HG02798 (cell line): Measurements from ENCODE around the gene MED16.
"Not testable (repeated sequence)": the region's sequence is repeated elsewhere in the genome, so short reads cannot be mapped to it uniquely, and the experiment has no call there.

ENCODE experiments used
- ATAC-seq: cut with Tn5 transposase; IDR thresholded peaks from one replicate; pipeline ENCODE4 v1.9.1; 2021; ENCODE audit warnings: mild to moderate bottlenecking; ENCODE audit not compliant: unreplicated experiment, poor library complexity

Gene MED16

GRCh38 chr19:858868-859843 is 33.8 kb downstream of the MED16 start, which contains the start of gene CFD:
Gene CFD, plus strand, starts transcription at chr19:859664. Its CDS starts 26 bp downstream, at chr19:859690.
- no peak for ATAC-seq

- no peak for ATAC-seq
These were observed 34.7 kb downstream of the MED16 start for GRCh38 chr19:858284-858683.

GRCh38 chr19:855566-856120 is 37.3 kb downstream of the MED16 start:
- ATAC-seq, result no peak

GRCh38 chr19:855142-855541 is 37.8 kb downstream of the MED16 start:
- ATAC-seq, result no peak

DNA sequence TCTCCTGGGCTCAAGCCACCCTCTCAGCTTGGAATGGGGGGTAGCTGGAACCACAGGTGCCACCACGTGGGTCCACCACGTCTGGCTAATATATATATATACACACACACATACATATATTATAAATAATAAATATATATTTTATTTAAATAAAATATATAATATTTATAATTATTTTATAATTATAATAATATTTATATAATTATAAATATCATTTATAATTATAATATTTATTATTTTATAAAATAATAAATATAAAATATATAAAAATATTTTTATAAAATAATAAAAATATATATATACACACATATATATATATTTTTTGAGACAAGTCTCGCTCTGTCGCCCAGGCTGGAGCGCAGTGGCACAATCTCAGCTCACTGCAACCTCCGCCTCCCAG is 38.4 kb downstream of the MED16 start:
- no peak for ATAC-seq

GRCh38 chr19:853614-854220 is 39.3 kb downstream of the MED16 start:
- ATAC-seq, result not testable (repeated sequence)

GRCh38 chr19:853014-853585 is 39.9 kb downstream of the MED16 start:
- ATAC-seq, result no peak

DNA sequence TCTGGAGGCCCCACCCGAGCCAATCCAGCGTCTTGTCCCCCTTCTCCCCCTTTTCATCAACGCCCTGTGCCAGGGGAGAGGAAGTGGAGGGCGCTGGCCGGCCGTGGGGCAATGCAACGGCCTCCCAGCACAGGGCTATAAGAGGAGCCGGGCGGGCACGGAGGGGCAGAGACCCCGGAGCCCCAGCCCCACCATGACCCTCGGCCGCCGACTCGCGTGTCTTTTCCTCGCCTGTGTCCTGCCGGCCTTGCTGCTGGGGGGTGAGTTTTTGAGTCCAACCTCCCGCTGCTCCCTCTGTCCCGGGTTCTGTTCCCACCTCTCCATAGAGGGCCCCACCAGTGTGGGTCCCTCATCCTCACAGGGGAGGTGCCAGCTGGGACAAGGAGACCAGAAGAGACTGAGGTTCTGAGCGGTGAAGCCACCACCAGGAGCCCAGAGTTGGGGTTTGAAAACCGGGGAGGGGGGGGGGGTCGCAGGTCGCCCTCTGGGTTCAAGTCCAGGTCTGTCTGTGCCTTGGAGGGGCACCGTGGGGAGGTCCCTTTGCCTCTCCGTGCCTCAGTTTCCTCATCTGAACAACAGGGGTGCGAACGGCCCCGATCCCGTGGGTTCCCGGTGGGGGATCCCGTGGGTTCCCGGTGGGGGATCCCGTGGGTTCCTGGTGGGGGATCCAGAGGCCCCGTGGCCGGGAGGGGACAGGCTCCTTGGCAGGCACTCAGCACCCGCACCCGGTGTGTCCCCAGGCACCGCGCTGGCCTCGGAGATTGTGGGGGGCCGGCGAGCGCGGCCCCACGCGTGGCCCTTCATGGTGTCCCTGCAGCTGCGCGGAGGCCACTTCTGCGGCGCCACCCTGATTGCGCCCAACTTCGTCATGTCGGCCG is 40.6 kb downstream of the MED16 start, which contains the start of gene ELANE:
TSS of gene ELANE (plus strand) at position 168 of the 878 bp plus-strand sequence. CDS start at position 194, 26 bp downstream.
- no peak for ATAC-seq

DNA sequence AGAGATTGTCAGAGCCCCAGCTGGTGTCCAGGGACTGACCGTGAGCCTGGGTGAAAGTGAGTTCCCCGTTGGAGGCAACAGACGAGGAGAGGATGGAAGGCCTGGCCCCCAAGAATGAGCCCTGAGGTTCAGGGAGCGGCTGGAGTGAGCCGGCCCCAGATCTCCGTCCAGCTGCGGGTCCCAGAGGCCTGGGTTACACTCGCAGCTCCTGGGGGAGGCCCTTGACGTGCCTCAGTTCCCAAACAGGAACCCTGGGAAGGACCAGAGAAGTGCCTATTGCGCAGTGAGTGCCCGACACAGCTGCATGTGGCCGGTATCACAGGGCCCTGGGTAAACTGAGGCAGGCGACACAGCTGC is 42.0 kb downstream of the MED16 start:
- no peak for ATAC-seq

GRCh38 chr19:850221-850978 is 42.6 kb downstream of the MED16 start:
- ATAC-seq, result no peak

GRCh38 chr19:849195-849594 is 43.8 kb downstream of the MED16 start:
- not testable (repeated sequence) for ATAC-seq

GRCh38 chr19:848386-848921 is 44.5 kb downstream of the MED16 start:
- ATAC-seq, result no peak

GRCh38 chr19:845707-846521 is 47.1 kb downstream of the MED16 start:
- no peak for ATAC-seq

DNA sequence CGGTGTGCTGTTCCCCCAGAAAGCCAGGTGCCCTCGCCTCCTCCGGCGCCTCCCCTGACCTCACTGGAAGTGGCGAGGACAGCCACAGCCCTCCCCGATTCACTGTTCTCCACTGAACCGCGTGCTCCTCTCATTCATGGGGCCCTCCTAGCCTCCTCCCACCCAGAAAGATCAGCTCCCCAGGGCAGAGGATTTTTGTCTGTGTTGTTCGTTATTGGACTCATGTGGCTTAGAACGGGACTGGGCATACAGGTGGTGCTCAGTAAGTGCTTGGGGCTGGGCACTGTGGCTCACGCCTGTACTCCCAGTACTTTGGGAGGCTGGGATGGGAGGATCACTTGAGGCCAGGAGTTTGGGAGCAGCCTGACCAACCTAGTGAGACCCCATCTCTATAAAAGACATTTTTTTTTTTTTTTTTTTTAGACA is 48.4 kb downstream of the MED16 start:
- ATAC-seq, result no peak

DNA sequence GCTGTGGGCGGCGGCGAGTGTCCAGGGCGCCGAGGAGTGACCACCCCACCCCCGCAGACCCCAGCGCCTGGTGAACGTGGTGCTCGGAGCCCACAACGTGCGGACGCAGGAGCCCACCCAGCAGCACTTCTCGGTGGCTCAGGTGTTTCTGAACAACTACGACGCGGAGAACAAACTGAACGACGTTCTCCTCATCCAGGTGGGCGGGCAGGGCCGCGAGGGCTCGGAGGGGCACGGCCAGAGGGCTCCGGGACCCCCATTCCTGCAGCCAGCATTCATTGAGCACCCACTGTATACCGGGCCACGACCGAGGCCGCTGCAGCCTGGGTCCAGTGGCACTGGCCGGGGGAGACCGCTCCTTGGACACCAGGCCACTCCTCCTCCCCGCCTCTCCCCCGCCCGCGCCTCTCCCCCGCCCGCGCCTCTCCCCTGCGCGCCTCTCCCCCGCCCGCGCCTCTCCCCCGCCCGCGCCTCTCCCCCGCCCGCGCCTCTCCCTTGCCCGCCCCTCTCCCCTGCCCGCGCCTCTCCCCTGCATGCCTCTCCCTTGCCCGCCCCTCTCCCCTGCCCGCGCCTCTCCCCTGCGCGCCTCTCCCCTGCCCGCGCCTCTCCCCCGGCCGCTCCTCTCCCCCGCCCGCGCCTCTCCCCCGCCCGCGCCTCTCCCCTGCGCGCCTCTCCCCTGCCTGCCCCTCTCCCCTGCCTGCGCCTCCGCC is 49.0 kb downstream of the MED16 start:
- ATAC-seq, result no peak

GRCh38 chr19:843180-843835 is 49.7 kb downstream of the MED16 start:
- ATAC-seq, result no peak

- ATAC-seq, result not testable (repeated sequence)
These were observed 50.2 kb downstream of the MED16 start for GRCh38 chr19:842802-843179.
